Activated T-helper 1 cell treated with anti-CD3 and anti-CD28 coated beads, Interleukin-12 subunit alpha, Interleukin-12 subunit beta, Interleukin-2, Interleukin-4 antibody, amounts not matched to agents 30 ng/mL and 10 ng/mL and 1 ng/mL, durations not matched to agents 14 hours and 24 hours and 36 hours (primary cell): ENCODE results near the gene GORAB. TPM values are rescaled to one million over a fixed set of nuclear protein-coding genes. Genes with fewer than 3 reads are reported as not detected.

ENCODE experiments used
- DNase-seq: peaks from one replicate; pipeline ENCODE4 v3.0.0; 2021; ENCODE audit warnings: low spot score
- H3K27ac Mint-ChIP-seq: one replicate; pipeline ENCODE4 v1.8.0; 2021; ENCODE audit warnings: mild to moderate bottlenecking, mixed read lengths
- H3K27me3 Mint-ChIP-seq: one replicate; pipeline ENCODE4 v1.8.0; 2022; ENCODE audit warnings: mild to moderate bottlenecking, moderate library complexity, mixed read lengths; ENCODE audit not compliant: insufficient read depth
- H3K36me3 Mint-ChIP-seq: one replicate; pipeline ENCODE4 v1.8.0; 2021; ENCODE audit warnings: low read depth, mixed read lengths
- H3K4me1 Mint-ChIP-seq: one replicate; pipeline ENCODE4 v1.8.0; 2021; ENCODE audit warnings: low read depth, mixed read lengths
- H3K4me3 Mint-ChIP-seq: one replicate; pipeline ENCODE4 v1.8.0; 2021; ENCODE audit warnings: mild to moderate bottlenecking, moderate library complexity, mixed read lengths
- H3K9me3 Mint-ChIP-seq: one replicate; pipeline ENCODE4 v1.8.0; 2021; ENCODE audit warnings: mixed read lengths
- intact Hi-C: fragments of 100-400 bp; cut with micrococcal nuclease; formaldehyde crosslinking; loops from one replicate; pipeline ENCODE4 v1.15.1; 2024
- total RNA-seq: library from RNA; stranded (reverse); gene quantifications from 2 replicates; pipeline ENCODE4 v1.2.3, GENCODE V29; 2022

The GORAB gene
- total RNA-seq, 1 donor from 2014 or later: 12.2 TPM

DNA sequence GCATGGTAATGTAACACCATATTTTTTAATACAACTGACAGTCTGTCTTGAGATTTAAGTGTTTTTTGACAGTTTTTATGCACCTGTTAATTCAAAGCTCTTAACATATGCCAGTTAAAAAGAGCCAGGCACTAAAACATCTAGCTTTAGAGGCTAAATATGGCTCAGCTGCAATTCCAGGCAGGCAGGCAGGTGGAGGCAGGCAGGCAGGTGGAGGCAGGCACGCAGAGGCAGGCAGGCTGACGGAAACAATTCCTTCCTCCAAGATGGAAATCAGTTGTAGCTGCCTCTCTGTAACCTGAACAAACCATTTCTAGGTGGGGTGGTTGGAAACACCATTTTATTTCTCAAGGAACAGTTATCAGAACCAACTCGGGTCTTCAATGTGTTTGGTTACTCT lies 51.2 kb downstream of the GORAB start:
- intact Hi-C loops: no loop called here
- Mint-ChIP-seq H3K4me3 (no peak overlapping the region), H3K36me3 (no peaks in the 10 kb centered on the region), H3K4me1 (no peaks in the 10 kb centered on the region), H3K9me3 (no peaks in the 10 kb centered on the region), H3K27me3 (peaks cover 4% of the 10 kb centered on the region), H3K27ac (no peak overlapping the region)
- DNase-seq: no peak

- intact Hi-C loops: no loop called here
- DNase-seq: no peak
- no peaks in the 10 kb centered on the region for H3K4me1 Mint-ChIP-seq
- H3K27ac Mint-ChIP-seq: no peak overlapping the region
- no peak overlapping the region for H3K4me3 Mint-ChIP-seq
- peaks cover 16% of the 10 kb centered on the region for H3K27me3 Mint-ChIP-seq
- no peaks in the 10 kb centered on the region for H3K36me3 Mint-ChIP-seq
- H3K9me3 Mint-ChIP-seq: no peaks in the 10 kb centered on the region
Measured at GRCh38 chr1:170586321-170587252, 54.6 kb downstream of the GORAB start.

DNA sequence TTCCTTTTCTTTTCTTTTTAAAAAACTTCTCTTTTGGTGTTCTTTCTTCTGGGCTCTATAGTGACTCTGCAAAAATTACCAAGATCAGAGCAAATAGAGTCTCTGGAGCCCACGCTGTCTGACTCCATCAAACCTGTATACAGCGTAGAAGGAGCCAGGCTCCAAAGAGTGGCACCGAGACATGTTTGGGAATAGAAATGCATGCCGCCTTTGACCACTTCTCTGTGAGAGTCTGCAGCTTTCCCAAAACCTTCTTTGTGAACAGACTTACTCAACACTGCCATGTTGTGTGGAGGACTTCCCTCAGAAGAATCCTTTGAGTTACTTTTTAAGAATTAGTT lies 55.3 kb downstream of the GORAB start:
- H3K36me3 Mint-ChIP-seq: no peaks in the 10 kb centered on the region
- no peaks in the 10 kb centered on the region for H3K4me1 Mint-ChIP-seq
- no peak overlapping the region for H3K27ac Mint-ChIP-seq
- no peak for DNase-seq
- H3K27me3 Mint-ChIP-seq: peaks cover 21% of the 10 kb centered on the region
- H3K4me3 Mint-ChIP-seq: no peak overlapping the region
- intact Hi-C loops: no loop called here
- no peaks in the 10 kb centered on the region for H3K9me3 Mint-ChIP-seq

- no peak overlapping the region for H3K27ac Mint-ChIP-seq
- H3K4me1 Mint-ChIP-seq: no peaks in the 10 kb centered on the region
- H3K4me3 Mint-ChIP-seq: no peak overlapping the region
- no peaks in the 10 kb centered on the region for H3K9me3 Mint-ChIP-seq
- no peak for DNase-seq
- H3K27me3 Mint-ChIP-seq: peaks cover 19% of the 10 kb centered on the region
- intact Hi-C loops: no loop called here
- H3K36me3 Mint-ChIP-seq: no peaks in the 10 kb centered on the region
Measured at GRCh38 chr1:170590921-170591705, 59.1 kb downstream of the GORAB start.

GRCh38 chr1:170592591-170593111 lies 60.7 kb downstream of the GORAB start:
- peaks cover 19% of the 10 kb centered on the region for H3K27me3 Mint-ChIP-seq
- intact Hi-C loops: no loop called here
- H3K4me1 Mint-ChIP-seq: no peaks in the 10 kb centered on the region
- H3K4me3 Mint-ChIP-seq: no peak overlapping the region
- H3K9me3 Mint-ChIP-seq: peaks cover 4% of the 10 kb centered on the region
- no peak for DNase-seq
- H3K36me3 Mint-ChIP-seq: no peaks in the 10 kb centered on the region
- H3K27ac Mint-ChIP-seq: no peak overlapping the region

- no peaks in the 10 kb centered on the region for H3K36me3 Mint-ChIP-seq
- intact Hi-C loops: no loop called here
- peaks cover 5% of the 10 kb centered on the region for H3K9me3 Mint-ChIP-seq
- no peak overlapping the region for H3K4me3 Mint-ChIP-seq
- no peak for DNase-seq
- H3K27me3 Mint-ChIP-seq: peaks cover 19% of the 10 kb centered on the region
- no peak overlapping the region for H3K27ac Mint-ChIP-seq
- no peaks in the 10 kb centered on the region for H3K4me1 Mint-ChIP-seq
Measured at GRCh38 chr1:170593173-170594011, 61.4 kb downstream of the GORAB start.

DNA sequence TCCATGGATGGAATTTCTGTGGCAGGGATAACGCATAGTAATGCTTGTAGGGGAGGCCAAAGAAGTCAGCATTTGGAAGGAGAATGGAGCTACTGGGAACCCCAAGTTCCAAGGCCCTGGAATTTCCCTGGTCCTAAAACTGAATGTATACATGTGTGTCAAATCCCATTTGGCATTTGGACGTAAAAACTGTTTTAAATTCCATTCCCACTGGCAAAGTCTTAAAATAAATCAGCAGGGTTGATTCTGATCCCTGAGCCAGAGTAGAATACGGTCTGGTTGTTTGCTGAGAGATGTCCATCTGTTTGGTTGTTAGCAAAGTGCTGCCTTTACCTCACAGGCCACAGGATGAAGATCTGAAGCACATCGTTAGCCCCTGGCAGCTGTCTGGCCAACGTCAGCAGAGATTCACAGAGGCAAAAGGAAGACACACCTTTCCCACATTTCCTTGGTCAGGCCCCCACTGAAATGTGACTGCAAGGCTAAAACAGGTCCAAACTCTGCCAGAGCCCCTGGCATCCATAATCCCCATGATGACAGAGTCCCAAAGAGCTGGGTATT lies 62.2 kb downstream of the GORAB start:
- no peaks in the 10 kb centered on the region for H3K4me1 Mint-ChIP-seq
- H3K27ac Mint-ChIP-seq: no peak overlapping the region
- H3K9me3 Mint-ChIP-seq: peaks cover 5% of the 10 kb centered on the region
- no peak for DNase-seq
- H3K36me3 Mint-ChIP-seq: no peaks in the 10 kb centered on the region
- intact Hi-C loops: no loop called here
- no peak overlapping the region for H3K4me3 Mint-ChIP-seq
- peaks cover 19% of the 10 kb centered on the region for H3K27me3 Mint-ChIP-seq

DNA sequence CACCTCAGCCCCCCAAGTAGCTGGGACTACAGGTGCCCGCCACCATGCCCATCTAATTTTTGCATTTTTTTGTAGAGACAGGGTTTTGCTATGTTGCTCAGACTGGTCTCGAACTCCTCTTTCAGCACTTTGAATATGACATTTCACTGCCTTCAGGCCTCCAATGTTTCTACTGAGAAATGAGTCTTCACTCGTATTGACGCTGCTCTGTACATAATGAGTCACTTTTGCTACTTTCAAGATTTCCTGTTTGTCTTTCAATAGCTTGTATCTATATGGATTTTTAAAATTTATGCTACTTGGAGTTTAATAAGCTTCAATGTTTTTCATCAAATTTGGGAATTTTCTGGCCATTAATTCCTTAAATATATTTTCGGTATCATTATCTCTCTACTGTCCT lies 64.7 kb downstream of the GORAB start:
- Mint-ChIP-seq H3K4me1 (no peaks in the 10 kb centered on the region), H3K27ac (no peak overlapping the region), H3K36me3 (no peaks in the 10 kb centered on the region), H3K9me3 (peaks cover 5% of the 10 kb centered on the region), H3K27me3 (peaks cover 6% of the 10 kb centered on the region), H3K4me3 (no peak overlapping the region)
- intact Hi-C loops: no loop called here
- no peak for DNase-seq

DNA sequence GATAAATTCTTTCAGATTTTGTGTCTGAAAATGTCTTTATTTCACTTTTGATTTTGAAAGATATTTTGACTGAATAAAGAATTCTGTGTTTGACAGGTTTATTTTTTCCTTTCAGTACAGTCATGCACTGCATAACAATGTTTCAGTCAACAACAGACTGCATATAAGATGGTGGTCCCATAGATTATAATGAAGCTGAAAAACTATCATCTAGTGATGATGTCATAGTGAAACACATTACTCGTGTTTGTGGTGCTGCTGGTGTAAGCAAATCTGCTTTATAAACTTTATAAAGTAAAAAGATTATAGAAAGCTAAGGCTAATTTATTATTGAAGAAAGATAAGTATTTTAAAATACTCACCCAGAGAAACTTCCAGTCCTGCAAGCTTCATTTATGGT lies 66.7 kb downstream of the GORAB start:
- no peak overlapping the region for H3K27ac Mint-ChIP-seq
- no peaks in the 10 kb centered on the region for H3K27me3 Mint-ChIP-seq
- H3K4me1 Mint-ChIP-seq: no peaks in the 10 kb centered on the region
- intact Hi-C loops: no loop called here
- H3K4me3 Mint-ChIP-seq: no peak overlapping the region
- H3K9me3 Mint-ChIP-seq: peaks cover 15% of the 10 kb centered on the region
- H3K36me3 Mint-ChIP-seq: no peaks in the 10 kb centered on the region
- no peak for DNase-seq

- Mint-ChIP-seq H3K4me1 (no peaks in the 10 kb centered on the region), H3K36me3 (no peaks in the 10 kb centered on the region), H3K9me3 (peaks cover 15% of the 10 kb centered on the region), H3K4me3 (no peak overlapping the region), H3K27me3 (no peaks in the 10 kb centered on the region), H3K27ac (no peak overlapping the region)
- intact Hi-C loops: no loop called here
- no peak for DNase-seq
Measured at GRCh38 chr1:170599033-170599432, 67.1 kb downstream of the GORAB start.

GRCh38 chr1:170601866-170602265 lies 69.9 kb downstream of the GORAB start:
- Mint-ChIP-seq H3K4me1 (no peaks in the 10 kb centered on the region), H3K9me3 (peaks cover 15% of the 10 kb centered on the region), H3K36me3 (no peaks in the 10 kb centered on the region), H3K4me3 (no peak overlapping the region), H3K27ac (no peak overlapping the region), H3K27me3 (no peaks in the 10 kb centered on the region)
- no peak for DNase-seq
- intact Hi-C loops: no loop called here
